GM19023 (cell line): ENCODE data around the gene RBFOX2.
"Not testable (repeated sequence)": the region's sequence is repeated elsewhere in the genome, so short reads cannot be mapped to it uniquely, and the experiment has no call there.

Experiments
- ATAC-seq: cut with Tn5 transposase; IDR thresholded peaks from one replicate; pipeline ENCODE4 v1.9.1; 2021; ENCODE audit warnings: mild to moderate bottlenecking, moderate library complexity; ENCODE audit not compliant: unreplicated experiment

Gene RBFOX2

DNA sequence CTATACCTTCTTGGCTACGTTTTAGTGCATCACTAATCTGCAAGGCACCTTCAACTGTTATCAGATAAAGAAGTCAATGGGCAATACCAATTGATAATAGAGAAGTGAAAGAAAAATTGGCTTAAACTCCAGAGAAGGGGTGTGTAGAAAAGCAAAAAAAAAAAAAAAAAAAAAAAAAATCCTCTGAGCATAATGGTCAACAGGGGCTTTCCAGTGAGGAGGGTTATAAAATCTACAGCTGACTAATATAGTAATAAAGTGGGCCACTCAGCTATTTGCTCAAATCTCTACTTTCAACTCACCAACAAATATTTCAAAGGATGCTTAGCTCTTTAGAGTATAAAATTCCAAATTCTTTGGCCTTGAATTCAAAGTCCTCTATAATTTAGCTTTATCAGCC lies 233.1 kb downstream of the RBFOX2 start:
- no peak for ATAC-seq

DNA sequence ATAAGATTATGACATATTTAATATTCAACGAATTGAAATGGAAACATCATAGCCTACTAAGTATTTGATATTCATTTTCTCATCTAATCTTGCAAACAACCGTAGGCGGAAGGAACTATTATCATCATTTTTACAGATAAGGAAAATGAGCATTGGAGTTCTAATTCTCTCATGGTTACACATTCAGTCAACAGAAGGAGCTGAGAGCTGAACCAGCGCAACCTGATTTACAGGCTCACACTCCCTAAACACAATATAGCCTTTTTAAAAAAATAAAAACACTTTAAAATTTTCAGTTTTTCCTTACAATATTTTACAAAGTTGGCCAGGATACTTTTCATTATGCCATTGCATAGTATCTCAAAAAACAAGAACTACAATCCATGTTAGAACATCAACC lies 236.1 kb downstream of the RBFOX2 start:
- ATAC-seq = no peak

DNA sequence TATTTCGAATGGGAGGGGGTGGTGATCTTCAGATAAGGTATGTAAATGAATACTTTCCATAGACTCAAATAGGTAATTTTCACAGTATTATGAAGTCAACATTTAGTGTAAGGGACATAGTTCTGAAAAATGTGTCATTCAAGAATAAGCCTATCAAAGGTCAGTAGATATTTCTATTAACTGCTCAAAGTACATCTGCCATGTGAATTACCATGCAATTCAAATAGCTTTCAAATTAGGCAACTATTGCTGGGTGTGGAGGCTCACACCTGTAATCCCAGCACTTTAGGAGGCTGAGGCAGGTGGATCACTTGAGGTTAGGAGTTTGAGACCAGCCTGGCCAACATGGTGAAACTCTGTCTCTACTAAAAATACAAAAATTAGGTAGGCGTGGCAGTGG lies 236.8 kb downstream of the RBFOX2 start:
- ATAC-seq = not testable (repeated sequence)

DNA sequence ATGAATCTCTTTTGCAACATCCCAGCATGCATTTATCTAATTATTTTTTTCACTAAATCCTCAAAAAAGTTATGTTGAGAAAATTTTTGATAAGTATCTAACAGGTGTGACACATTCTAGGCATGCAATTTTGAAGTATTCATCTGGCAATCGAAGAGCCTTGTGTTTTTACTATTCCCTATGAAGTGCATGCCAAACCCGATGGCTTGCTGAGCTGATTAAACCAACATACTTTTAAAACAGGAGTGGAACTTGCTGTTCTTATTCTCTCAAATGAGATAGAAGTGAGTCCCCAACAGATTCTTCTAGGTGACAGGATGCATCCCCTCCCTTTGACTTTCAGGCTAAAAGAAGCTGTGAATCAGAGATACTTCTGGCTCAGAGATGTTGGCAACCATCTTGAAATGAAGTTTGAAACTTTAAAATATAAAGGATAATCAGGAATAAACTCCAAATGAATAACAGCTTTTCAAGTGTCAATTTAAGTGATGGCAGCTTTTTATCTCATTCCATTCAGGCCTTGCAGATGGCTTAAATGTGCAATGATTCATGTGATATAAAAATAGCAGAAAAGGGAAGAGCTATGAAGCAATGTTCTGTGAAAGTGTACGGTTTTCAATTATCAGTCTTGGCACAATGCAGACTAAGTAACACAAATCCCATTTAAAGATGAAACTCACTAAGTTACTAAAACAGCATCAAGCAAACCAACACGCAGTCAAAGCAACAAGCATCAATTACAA lies 243.3 kb downstream of the RBFOX2 start:
- no peak for ATAC-seq

DNA sequence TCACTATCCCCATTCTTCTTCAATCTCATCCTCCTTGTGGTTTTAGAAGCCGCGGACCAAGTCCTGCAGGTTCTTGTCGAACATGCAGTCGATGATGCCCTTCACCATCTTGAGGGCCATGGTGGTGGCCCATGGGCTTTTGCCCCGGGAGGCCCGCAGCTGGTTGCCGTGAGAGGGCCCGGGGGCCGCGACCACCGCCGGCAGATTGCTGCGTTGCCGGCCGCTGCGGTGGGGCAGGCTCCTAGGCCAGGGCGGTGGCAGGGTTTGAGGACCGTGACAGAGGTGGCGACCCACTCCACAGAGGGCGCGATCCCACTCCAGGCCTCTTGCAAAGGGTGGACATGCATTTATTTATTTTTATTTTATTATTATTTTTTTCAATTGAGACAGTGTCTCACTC lies 244.0 kb downstream of the RBFOX2 start:
- ATAC-seq = no peak

DNA sequence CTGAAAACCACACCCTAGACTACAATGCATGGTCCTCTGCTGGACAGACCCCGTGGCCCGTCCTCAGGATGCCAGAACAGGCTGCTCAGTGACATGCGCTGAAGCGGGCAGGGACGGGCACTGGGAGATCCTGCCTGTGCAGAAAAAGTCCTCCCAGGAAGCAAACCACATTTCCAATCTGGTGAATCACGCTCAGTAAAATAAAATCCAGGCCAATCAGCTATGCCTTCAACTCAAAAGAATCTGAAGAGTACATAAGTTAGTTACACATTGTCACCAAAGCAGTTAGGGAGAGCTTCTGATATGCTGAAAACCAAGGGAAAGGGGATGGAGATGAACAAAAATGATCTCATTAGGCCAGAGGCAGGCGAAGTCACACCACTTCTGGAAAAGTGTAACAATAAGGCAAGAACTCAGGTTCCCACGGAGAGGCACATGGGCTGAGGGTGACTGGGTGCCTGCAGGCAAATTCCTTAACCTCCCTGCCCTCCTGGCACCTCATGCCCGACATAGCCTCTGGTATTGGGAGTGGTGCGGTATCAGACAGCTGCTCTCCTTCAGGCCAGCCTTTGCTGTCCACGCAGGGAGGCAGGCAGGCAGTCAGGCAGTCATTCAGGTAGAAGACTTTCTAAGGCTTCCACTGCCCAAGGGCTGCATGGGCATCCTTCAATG lies 244.5 kb downstream of the RBFOX2 start:
- no peak for ATAC-seq

DNA sequence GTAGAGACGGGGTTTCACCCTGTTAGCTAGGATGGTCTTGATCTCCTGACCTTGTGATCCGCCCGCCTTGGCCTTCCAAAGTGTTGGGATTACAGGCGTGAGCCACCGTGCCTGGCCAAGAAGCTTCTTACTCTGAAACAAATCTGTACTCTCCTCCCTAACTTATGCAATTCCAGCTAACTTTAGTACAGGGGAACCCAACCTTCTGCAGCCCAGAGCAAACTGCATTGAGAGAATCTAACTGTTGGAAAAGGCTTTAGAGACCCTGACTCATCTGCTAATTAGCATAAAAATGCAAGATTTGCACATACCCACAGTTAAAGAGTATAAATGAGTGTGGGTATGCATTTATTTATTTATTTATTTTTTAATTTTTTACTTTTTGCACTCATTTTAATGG lies 246.1 kb downstream of the RBFOX2 start:
- ATAC-seq = no peak

DNA sequence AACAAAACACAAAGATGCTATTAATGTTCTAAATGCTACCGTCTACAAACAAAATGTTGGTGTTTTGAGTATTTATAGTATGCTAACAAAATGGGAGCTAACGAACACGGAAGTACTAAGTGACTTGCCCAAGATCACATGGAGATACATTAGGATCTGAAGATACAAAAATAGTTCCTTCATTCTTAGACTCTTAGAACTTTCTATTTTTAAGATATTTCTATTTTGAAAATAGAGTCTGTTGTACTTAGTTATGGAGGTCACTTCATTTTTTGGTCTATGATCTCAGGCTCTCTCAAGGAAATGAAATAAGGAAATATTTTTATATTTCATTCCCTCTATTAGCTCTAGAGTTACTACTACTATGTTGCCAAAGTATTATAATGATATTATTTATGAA lies 246.7 kb downstream of the RBFOX2 start:
- ATAC-seq = no peak

DNA sequence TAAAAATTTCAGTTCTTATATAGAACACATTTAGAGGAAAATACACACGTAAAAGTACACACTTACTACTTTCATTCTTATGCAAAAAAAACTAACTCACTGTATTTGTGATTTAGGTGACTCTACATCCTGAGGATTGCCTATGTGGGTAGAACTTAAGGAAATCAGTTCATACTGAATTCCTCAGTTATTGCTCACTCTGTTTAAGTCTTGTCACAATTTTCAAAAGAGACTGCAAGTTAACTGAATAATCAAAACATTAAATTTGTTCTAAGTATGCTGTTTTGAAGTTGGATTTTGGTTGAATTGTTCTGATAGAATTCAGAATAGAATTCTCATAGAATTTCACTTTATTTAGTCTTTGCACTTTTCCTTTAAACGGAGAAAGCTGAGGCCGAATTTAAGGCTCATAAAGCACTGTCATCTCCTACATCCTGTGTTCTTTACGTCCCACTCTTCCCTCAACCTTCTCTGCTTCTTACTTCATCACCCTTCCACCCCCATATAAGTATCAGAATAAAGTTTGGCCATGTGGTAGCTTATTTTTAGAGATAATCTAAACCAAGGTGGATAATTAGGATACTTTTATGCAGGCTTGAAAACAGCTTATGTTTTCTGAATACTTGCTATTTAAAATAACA lies 251.2 kb downstream of the RBFOX2 start:
- no peak for ATAC-seq

DNA sequence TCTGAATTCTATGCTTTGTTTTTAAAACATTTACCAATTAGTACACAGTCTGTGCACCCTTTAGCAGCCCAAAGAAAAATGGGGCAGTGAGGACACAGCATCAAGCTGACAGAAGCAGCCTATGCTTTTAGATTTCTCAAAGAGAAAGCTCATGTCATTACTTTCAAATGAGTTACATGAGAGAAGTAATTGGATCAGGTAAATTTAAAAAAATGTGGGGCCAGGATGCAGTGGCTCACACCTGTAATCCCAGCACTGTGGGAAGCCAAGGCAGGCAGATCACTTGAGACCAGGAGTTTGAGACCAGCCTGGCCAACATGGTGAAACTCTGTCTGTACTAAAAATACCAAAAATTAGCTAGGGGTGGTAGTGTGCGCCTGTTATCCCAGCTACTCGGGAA lies 253.3 kb downstream of the RBFOX2 start:
- ATAC-seq = no peak

DNA sequence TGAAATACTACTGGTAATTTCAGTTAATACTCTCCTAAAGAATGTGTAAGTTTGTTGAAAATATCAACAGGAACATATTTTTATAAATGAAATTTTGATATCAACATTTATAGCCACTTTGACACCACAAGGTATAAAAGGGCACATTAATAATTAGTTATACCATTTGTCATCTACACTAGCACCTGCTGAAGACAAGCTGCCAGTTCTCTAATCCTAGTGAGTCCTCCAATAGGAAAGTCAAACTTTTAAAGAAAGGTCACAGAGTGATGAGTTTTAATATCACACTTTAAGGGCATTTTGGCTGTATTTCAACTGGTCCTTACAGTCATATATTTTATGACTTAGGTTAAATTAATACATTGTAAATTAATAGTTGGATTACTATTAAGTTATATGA lies 258.6 kb downstream of the RBFOX2 start:
- no peak for ATAC-seq

DNA sequence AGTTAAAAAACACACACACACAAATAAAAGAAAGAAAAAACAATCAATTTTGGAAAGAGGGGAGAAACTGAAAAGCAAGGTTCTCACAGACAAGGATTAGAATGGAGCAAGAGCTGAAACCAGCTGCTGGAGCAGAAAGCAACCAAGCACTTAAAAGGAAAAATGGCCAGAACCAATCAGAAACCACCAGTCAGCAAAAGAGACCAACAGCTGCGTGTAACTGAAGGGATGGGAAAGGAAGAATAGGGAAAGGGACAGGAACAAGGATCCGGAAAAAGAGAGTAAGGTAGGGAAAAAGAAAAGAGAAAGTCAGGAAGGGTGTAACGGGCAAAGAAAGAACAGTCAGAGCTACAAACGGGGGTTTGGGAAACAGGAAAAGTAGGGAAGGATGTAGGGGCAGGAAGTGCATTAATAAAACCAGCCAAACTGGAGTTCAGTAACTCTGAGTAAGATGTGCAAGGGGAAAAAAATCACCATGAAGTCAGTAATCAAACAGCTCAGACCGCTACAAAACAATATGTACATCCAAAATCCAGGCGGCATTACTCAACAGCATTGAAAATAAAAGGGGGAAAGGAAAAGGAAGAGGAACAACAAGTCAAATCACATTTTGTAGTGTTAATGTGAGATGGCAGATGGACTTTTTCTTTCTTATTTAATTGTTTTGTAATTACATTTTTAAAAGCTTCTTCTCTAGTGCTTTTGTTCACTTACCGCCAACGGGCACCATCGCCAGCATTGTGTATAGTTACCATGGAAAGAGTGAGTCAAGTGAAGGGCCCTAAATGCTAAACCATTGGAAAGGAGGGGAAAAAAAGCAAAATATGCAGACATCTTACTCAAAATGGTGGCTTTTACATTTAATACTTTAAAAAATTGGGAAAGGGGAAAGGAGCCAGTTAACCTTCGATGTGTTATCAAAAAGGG lies 261.7 kb downstream of the RBFOX2 start:
- no peak for ATAC-seq

DNA sequence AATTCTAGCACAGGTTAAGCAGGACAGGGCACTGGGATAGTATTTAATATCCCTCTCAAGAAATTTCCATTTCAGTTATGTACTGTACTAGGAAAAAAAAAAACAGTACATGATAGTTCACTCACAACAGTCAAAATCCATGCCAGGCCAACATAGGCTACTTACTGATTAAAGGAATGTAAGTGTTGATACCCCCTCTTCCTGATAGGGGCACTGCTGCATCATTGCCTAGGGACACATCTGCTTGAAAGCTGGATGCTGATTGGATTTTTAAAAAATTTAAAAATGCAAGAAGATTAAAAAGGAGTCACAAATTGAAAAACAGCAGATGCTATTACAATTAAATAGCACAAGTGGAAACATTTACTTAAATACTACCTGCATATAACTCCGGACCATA lies 267.6 kb downstream of the RBFOX2 start:
- ATAC-seq = no peak

DNA sequence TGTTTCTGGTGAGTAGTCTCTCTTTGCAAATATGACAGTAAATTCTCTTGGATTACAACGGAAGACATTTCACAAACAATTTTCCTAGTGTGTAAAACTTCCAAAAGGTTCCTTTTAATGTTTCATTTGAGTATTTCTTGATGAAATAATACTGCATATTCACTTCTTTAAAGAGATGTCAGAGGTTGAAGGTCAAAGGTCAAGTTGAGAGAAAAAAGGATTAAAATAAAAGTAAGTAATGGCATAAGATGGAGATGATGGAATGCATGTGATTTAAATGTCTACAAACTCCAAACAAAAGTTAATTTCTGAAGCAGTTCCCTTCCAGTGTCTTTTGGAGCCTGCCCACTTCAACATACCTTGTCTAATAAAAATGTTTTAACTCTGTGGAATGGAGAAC lies 270.2 kb downstream of the RBFOX2 start:
- ATAC-seq = no peak

DNA sequence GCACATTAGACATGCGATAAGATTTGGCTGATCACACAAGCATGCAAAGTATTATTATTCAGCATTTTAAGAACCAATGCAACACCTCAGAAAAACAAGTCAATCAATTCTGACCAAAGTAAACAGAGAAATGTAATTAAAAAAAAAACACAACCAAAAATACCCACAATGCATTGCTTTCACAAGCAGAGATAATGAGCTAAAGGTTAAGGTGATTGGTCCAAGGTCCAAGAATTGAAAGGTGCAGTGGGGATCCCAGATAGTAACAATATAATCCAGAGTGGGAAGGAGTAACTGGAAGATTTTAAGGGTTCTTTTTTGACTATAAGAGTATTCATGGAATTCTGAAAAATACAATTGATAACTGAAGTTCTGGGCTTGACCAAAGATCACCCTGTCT lies 271.9 kb downstream of the RBFOX2 start:
- no peak for ATAC-seq

DNA sequence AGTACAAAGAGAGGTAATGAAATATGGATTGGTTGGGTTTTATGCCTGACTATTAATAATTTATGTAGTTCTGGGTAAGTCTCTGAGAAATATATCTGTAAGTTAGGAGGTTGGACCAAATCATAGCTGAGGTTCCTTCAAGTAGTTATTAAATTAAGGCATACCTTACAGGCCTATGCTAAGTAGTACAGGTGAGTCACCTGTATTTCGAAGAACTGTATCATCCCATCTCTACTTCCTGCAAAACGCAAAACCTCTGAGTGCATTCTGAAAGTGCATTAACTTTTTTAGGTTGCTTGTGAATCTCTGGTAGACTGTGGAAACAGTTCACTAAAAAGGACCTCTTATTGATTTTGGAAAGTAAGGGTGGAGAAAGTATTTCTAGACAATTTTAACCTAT lies 273.9 kb downstream of the RBFOX2 start:
- ATAC-seq = no peak

DNA sequence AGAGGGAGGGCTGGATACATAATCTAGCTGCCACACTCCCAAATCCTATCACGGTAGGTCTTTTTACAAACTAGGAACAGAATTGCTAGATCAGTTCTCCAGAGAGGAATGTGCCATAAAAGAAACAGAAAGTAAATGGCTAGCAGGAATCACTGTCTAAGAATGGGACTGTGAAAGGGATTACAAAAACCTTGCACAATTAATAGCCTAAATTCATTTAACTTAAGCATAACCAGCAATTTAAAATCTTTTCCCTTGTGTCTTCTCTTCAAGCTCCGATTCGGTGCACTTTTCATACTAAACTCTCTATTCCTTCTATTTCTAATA lies 275.8 kb downstream of the RBFOX2 start:
- no peak for ATAC-seq

DNA sequence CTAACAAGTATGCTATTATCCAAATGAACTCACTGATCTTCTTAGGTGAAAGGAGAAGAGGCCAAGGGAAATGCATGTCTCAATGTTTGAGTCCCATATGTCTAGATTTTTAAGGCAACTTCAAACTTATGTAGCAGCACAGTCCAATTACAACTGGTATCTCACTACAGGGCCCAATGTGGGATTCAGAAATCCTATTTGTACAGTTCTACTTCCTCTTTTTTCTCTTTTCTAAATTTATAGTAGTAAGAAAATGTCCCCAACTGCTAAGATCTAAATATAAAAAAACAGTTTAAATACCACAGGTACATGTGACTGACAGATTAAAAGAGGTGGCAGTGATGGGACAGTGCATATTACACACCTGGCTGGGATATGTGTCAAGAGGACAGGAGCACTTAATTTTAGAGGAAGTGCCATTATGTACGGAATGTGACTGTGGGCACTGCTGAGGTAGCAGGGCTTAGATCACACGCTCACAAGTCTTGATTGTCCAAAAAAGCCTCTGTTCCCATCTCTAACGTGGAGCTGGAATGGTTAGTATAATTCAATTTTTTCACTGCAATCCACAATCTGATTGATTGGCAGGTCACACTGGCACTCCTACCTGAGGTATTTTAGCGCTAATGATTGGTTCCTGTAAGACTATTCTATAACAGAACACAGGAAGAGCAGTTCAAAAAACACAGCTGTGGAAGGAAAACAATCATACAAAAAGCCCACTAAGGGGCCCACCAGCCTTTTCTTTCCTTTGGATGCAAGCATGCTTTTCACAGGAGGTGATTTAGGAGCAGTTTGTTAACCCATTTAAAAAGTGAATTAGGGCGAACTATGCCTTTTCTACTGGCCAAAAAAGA lies 276.4 kb downstream of the RBFOX2 start:
- ATAC-seq = no peak

DNA sequence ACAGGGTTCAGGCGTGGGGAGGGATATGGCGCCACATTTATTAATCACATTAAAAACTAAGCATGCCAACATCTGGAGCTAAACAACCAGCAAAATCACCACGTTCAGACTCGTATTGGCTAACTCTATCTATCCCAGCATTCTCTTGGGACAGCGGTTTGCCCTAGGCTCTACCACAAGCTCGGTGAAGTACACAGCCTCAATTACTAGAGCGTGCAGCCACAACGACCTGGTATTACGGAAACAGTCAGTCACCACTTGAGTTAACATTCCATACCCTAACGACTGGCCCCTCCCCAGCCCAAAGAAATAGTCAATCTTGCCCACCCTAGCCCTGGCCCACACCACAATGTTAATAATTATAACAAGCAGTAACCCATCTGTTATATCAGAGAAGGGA lies 278.8 kb downstream of the RBFOX2 start:
- peak; percentile 74 for ATAC-seq

DNA sequence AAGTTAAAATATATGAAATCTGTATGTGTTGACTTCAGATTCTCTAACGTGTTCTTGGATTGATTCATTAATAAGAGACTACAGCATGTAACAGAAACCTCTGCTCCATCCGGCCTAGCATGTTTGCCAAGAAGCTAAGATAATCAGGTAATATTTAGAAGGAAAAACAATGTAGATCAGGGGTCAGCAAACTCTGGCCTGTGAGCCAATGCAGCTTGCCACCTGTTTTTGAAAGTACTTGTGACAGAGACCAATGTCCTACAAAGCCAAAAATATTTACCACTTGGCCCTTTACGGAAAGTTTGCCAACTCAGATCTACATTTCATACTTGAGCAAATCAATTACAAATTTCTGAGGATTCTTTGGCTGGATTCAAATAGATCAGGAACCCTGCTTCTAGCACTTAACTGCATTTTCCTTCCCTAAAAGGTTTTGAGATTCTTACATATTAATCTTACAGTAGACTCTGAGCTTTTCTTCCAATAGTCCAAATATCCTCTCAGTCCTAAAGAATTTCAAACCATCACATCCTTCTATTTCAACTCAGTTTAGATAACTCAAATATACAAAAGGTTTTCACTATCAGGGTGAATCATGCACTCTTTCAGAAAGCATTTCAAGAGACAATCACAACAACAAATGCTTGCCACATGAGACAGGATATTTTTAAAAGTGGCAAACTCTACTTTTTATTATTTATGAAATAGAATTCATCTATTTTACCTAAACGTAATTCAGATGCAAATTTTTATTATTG lies 281.5 kb downstream of the RBFOX2 start:
- no peak for ATAC-seq
